CD14-positive monocyte (primary cell): ENCODE data around the gene FOXO3B. TPM values are rescaled to one million over a fixed set of nuclear protein-coding genes. Genes with fewer than 3 reads are reported as not detected.
"Not testable (repeated sequence)": the region's sequence is repeated elsewhere in the genome, so short reads cannot be mapped to it uniquely, and the experiment has no call there.

Experiments
- DNase-seq, 3 donors: peaks; one replicate each; pipeline ENCODE4 v3.0.0-alpha.2; 2011 to 2022
- H2AFZ ChIP-seq: 2 replicates; pipeline ENCODE4 v1.6.0; 2012; ENCODE audit warnings: mild to moderate bottlenecking, low read depth, low read length, inconsistent platforms; ENCODE audit not compliant: insufficient read depth, poor library complexity, severe bottlenecking
- H3K27ac ChIP-seq, 2 donors: 1 replicate in 1 of 2; 2 replicates in 1 of 2; pipeline ENCODE4 v1.5.1; 2012 to 2013; ENCODE audit warnings: low read length in 2 of 2, control low read depth in 1 of 2, inconsistent platforms in 1 of 2, low read depth in 1 of 2, mild to moderate bottlenecking in 1 of 2
- H3K27me3 ChIP-seq, 2 donors: one replicate each; pipeline versions ENCODE4 v1.6.0 to v1.6.1; 2011 to 2013; ENCODE audit warnings: low read length in 2 of 2; ENCODE audit not compliant: control insufficient read depth in 2 of 2, insufficient read depth in 2 of 2
- H3K36me3 ChIP-seq, 2 donors: replicated peaks in 1 of 2; 1 replicate in 1 of 2; 2 replicates in 1 of 2; pipeline versions ENCODE4 v1.5.1 to v1.6.1; 2012 to 2013; ENCODE audit warnings: low read length in 2 of 2, control low read depth in 1 of 2, inconsistent platforms in 1 of 2, mild to moderate bottlenecking in 1 of 2; ENCODE audit not compliant: insufficient read depth in 2 of 2, control insufficient read depth in 1 of 2
- H3K4me1 ChIP-seq, 2 donors: 1 replicate in 1 of 2; 2 replicates in 1 of 2; pipeline versions ENCODE4 v1.5.1 to v1.6.1; 2012 to 2013; ENCODE audit warnings: low read length in 2 of 2, control low read depth in 1 of 2, inconsistent platforms in 1 of 2, mild to moderate bottlenecking in 1 of 2, moderate library complexity in 1 of 2; ENCODE audit not compliant: insufficient read depth in 2 of 2, control insufficient read depth in 1 of 2
- H3K4me2 ChIP-seq: replicated peaks from 2 replicates; pipeline ENCODE3; 2012; ENCODE audit warnings: low read length, moderate library complexity, mild to moderate bottlenecking; ENCODE audit not compliant: poor library complexity, severe bottlenecking; ENCODE audit errors: extremely low read depth
- H3K4me3 ChIP-seq, 3 experiments: fragments of 200-600 bp in 1 of 3; sonication (generic) in 1 of 3; replicated peaks in 1 of 3; 1 replicate in 2 of 3; 2 replicates in 1 of 3; pipeline ENCODE4 v1.5.1; 2011 to 2013; ENCODE audit warnings: low read length in 3 of 3, mild to moderate bottlenecking in 3 of 3, control low read depth in 2 of 3, low read depth in 2 of 3, inconsistent platforms in 1 of 3, moderate library complexity in 1 of 3
- H3K79me2 ChIP-seq: 2 replicates; pipeline ENCODE4 v1.6.0; 2012; ENCODE audit warnings: mild to moderate bottlenecking, control low read depth, inconsistent platforms, low read length, moderate library complexity; ENCODE audit not compliant: insufficient read depth
- H3K9ac ChIP-seq: 2 replicates; pipeline ENCODE4 v1.6.0; 2017; ENCODE audit warnings: low read length, mild to moderate bottlenecking; ENCODE audit not compliant: insufficient read depth, poor library complexity, severe bottlenecking
- H3K9me3 ChIP-seq, 2 donors: replicated peaks in 1 of 2; 1 replicate in 1 of 2; 2 replicates in 1 of 2; pipeline versions ENCODE4 v1.5.1 to v1.6.1; 2012 to 2013; ENCODE audit warnings: low read length in 2 of 2, control low read depth in 1 of 2; ENCODE audit not compliant: control insufficient read depth in 1 of 2, insufficient read depth in 1 of 2
- H4K20me1 ChIP-seq: 2 replicates; pipeline ENCODE4 v1.6.0; 2012; ENCODE audit warnings: mild to moderate bottlenecking, low read length, control low read depth, moderate library complexity; ENCODE audit not compliant: insufficient read depth
- H3K27ac Mint-ChIP-seq, 7 donors: one replicate each; pipeline ENCODE4 v1.8.0; 2020; ENCODE audit warnings: mild to moderate bottlenecking in 7 of 7, mixed read lengths in 7 of 7, moderate library complexity in 6 of 7, inconsistent platforms in 2 of 7
- H3K27me3 Mint-ChIP-seq, 3 donors: one replicate each; pipeline ENCODE4 v1.8.0; 2021 to 2022; ENCODE audit warnings: low read depth in 3 of 3, mild to moderate bottlenecking in 3 of 3, mixed read lengths in 3 of 3, moderate library complexity in 3 of 3, inconsistent platforms in 1 of 3
- H3K36me3 Mint-ChIP-seq, 2 donors: one replicate each; pipeline ENCODE4 v1.8.0; 2020; ENCODE audit warnings: mixed read lengths in 2 of 2, inconsistent platforms in 1 of 2, mild to moderate bottlenecking in 1 of 2
- H3K4me1 Mint-ChIP-seq: one replicate; pipeline ENCODE4 v1.8.0; 2020; ENCODE audit warnings: mild to moderate bottlenecking, mixed read lengths
- H3K4me3 Mint-ChIP-seq, 2 donors: one replicate each; pipeline ENCODE4 v1.8.0; 2020; ENCODE audit warnings: mild to moderate bottlenecking in 2 of 2, mixed read lengths in 2 of 2, moderate library complexity in 1 of 2
- H3K9me3 Mint-ChIP-seq, 7 donors: one replicate each; pipeline ENCODE4 v1.8.0; 2020 to 2022; ENCODE audit warnings: mixed read lengths in 7 of 7, mild to moderate bottlenecking in 6 of 7, moderate library complexity in 6 of 7, inconsistent platforms in 2 of 7
- WGBS: methylation state at CpG from one replicate; pipeline ENCODE4 v1.1.5; 2013; ENCODE audit warnings: missing lambda C conversion rate; ENCODE audit not compliant: insufficient coverage; 5-methylcytosine and 5-hydroxymethylcytosine counted together
- intact Hi-C, 2 donors: fragments of 100-400 bp; cut with micrococcal nuclease; formaldehyde crosslinking; loops; one replicate each; pipeline versions ENCODE4 v1.15.0 to v1.15.1; 2023
- polyA plus RNA-seq, 3 donors: library from polyadenylated mRNA; depleted of rRNA in 1 of 3; unstranded in 2 of 3; stranded (reverse) in 1 of 3; fragments of 300-500 nt in 2 of 3; fragments of >200 nt in 1 of 3; fragmentation: Illumina TruSeq in 2 of 3; gene quantifications; 1 replicate in 2 of 3; 2 replicates in 1 of 3; pipeline ENCODE4 v1.2.3, GENCODE V29; 2012 to 2021

Gene FOXO3B
- polyA plus RNA-seq, 3 donors = 0.84 TPM; not detected in 2

GRCh38 chr17:18719428-18720110 is 37.5 kb upstream of the FOXO3B start:
- H3K4me2 ChIP-seq, H3K9ac ChIP-seq, H3K79me2 ChIP-seq, DNase-seq, H3K27me3 ChIP-seq, H3K4me1 ChIP-seq, H3K36me3 Mint-ChIP-seq, H4K20me1 ChIP-seq, H3K27me3 Mint-ChIP-seq, H3K27ac Mint-ChIP-seq, H3K36me3 ChIP-seq, H3K9me3 ChIP-seq, H2AFZ ChIP-seq, intact Hi-C loops, H3K4me3 Mint-ChIP-seq, H3K4me3 ChIP-seq, H3K27ac ChIP-seq, H3K4me1 Mint-ChIP-seq, H3K9me3 Mint-ChIP-seq: not testable (repeated sequence)
- 100% methylated on average over 2 of the region's 12 CpGs for WGBS

GRCh38 chr17:18718643-18719427 is 36.7 kb upstream of the FOXO3B start:
- WGBS = 88% methylated on average over 1 of the region's 9 CpGs
- H3K9me3 Mint-ChIP-seq, H3K27me3 ChIP-seq, intact Hi-C loops, H2AFZ ChIP-seq, H3K27ac ChIP-seq, H3K4me3 ChIP-seq, H3K27me3 Mint-ChIP-seq, H3K4me1 Mint-ChIP-seq, H3K9ac ChIP-seq, H3K4me3 Mint-ChIP-seq, H4K20me1 ChIP-seq, H3K4me2 ChIP-seq, H3K79me2 ChIP-seq, H3K36me3 Mint-ChIP-seq, H3K4me1 ChIP-seq, H3K9me3 ChIP-seq, H3K27ac Mint-ChIP-seq, H3K36me3 ChIP-seq: not testable (repeated sequence)
- peak in 1 of 3 donors; percentile 6 for DNase-seq
